ENCODE data around the gene SPTLC3.

The SPTLC3 gene

DNA sequence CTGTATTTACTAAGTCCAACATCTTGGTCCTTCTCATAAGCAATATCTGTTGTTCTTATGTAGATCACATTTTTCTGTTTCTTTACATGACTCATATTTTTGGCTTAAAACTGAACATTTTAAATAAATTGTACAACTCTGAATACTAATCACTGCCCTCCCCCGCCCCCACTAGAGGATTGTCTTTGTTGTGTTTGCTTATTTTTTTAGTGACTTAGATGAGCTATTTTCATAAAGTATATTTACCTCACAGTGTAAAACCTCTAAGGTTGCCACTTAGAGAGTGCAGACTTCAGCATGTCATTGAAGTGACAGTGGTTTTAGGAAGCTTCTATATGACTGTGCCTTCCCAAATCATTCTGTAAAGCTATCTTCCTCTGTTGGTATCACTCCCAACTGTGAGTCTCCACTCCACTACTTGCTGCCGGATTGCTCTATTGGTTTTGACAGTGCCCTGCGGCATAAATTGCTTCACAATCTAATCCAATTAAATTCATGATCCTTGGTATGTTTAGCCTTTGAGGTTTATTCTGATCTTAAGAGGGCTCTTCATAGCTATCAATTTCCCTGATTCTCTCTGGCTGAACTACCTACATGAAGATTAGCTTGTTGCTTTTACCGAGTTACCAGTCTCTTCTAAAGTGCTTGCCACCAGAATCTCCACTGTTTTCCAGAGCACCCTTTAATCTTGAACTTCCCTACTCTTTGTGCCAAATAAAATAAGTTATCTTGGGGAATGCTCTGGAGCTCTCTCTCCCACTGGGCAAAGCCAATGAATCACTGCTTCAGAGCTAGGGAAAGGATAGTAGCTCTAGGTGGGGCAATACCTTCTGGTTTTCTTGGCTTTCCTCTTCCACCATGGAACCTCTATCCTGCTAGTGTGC is 33.0 kb downstream of the SPTLC3 start:
- H3K79me2 ChIP-seq, result peaks cover 2% of the 10 kb centered on the region
- H3K36me3 ChIP-seq (ENCODE audit: control insufficient read depth, insufficient read depth, low read length), result no peaks in the 10 kb centered on the region
- no peak overlapping the region for H3K4me2 ChIP-seq (ENCODE audit: low read length)
- no peak overlapping the region for H3K27ac ChIP-seq
- no peaks in the 10 kb centered on the region for H3K9me3 ChIP-seq (ENCODE audit: control insufficient read depth, low read length)
- no peak overlapping the region for H3K9ac ChIP-seq
- no peak overlapping the region for H3K4me3 ChIP-seq (ENCODE audit: low read depth, low read length)
- no peak overlapping the region for H2AFZ ChIP-seq
- H3K4me1 ChIP-seq, result no peaks in the 10 kb centered on the region
- H3K27me3 ChIP-seq (ENCODE audit: control insufficient read depth, insufficient read depth, low read length), result no peaks in the 10 kb centered on the region
- TF ChIP-seq, protein P1, sequence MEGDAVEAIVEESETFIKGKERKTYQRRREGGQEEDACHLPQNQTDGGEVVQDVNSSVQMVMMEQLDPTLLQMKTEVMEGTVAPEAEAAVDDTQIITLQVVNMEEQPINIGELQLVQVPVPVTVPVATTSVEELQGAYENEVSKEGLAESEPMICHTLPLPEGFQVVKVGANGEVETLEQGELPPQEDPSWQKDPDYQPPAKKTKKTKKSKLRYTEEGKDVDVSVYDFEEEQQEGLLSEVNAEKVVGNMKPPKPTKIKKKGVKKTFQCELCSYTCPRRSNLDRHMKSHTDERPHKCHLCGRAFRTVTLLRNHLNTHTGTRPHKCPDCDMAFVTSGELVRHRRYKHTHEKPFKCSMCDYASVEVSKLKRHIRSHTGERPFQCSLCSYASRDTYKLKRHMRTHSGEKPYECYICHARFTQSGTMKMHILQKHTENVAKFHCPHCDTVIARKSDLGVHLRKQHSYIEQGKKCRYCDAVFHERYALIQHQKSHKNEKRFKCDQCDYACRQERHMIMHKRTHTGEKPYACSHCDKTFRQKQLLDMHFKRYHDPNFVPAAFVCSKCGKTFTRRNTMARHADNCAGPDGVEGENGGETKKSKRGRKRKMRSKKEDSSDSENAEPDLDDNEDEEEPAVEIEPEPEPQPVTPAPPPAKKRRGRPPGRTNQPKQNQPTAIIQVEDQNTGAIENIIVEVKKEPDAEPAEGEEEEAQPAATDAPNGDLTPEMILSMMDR (IDR thresholded peaks at IDR 0.05), result no peak

DNA sequence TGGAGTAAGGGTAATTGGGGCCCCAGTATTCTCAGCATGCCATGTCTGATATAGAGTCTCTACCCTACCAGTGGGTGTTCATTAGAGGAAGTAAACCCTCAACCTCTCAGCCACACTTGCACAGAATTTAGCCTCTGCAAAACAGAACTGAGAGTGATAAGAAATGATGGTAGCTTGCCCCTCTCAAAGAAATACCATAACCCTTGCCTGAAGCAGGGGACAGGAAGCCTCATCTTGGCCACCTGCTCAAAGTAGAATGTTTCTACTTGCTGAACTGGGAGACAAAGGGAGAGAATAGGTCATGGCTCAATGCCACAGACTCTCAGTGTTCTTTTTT is 33.7 kb downstream of the SPTLC3 start:
- no peaks in the 10 kb centered on the region for H3K36me3 ChIP-seq (ENCODE audit: control insufficient read depth, insufficient read depth, low read length)
- no peaks in the 10 kb centered on the region for H3K9me3 ChIP-seq (ENCODE audit: control insufficient read depth, low read length)
- no peak overlapping the region for H2AFZ ChIP-seq
- H3K27me3 ChIP-seq (ENCODE audit: control insufficient read depth, insufficient read depth, low read length), result no peaks in the 10 kb centered on the region
- no peak overlapping the region for H3K4me2 ChIP-seq (ENCODE audit: low read length)
- peaks cover 2% of the 10 kb centered on the region for H3K79me2 ChIP-seq
- H3K9ac ChIP-seq, result no peak overlapping the region
- H3K4me3 ChIP-seq (ENCODE audit: low read depth, low read length), result no peak overlapping the region
- TF ChIP-seq, protein P1 (IDR thresholded peaks at IDR 0.05), result no peak
- H3K4me1 ChIP-seq, result no peaks in the 10 kb centered on the region
- no peak overlapping the region for H3K27ac ChIP-seq

DNA sequence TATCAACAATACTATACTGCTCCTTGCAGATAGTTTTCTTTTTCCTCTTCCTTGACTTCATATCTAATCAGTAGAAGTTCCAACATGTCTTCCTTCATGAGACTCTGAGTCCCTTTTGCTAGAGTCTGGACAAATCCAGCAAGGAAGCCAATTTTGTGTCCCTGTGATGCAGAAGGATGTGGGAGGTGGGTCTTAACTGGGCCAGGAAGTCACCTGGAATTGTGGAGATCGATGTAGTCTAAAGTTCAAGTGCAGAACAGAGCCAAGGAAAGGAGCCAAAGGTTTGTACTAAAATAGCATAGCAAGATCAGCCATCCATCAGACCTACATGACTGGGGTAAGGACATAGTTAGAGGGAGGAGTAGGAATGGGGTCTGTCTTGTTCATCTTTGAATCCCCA is 37.6 kb downstream of the SPTLC3 start:
- no peak overlapping the region for H3K9ac ChIP-seq
- H3K4me2 ChIP-seq (ENCODE audit: low read length), result no peak overlapping the region
- no peak overlapping the region for H2AFZ ChIP-seq
- H3K36me3 ChIP-seq (ENCODE audit: control insufficient read depth, insufficient read depth, low read length), result no peaks in the 10 kb centered on the region
- H3K4me1 ChIP-seq, result no peaks in the 10 kb centered on the region
- no peaks in the 10 kb centered on the region for H3K27me3 ChIP-seq (ENCODE audit: control insufficient read depth, insufficient read depth, low read length)
- H3K9me3 ChIP-seq (ENCODE audit: control insufficient read depth, low read length), result no peaks in the 10 kb centered on the region
- H3K79me2 ChIP-seq, result no peaks in the 10 kb centered on the region
- TF ChIP-seq, protein P1 (IDR thresholded peaks at IDR 0.05), result no peak
- H3K27ac ChIP-seq, result no peak overlapping the region
- H3K4me3 ChIP-seq (ENCODE audit: low read depth, low read length), result no peak overlapping the region

- Histone ChIP-seq H3K36me3 (ENCODE audit: control insufficient read depth, insufficient read depth, low read length) (no peaks in the 10 kb centered on the region), H3K4me2 (ENCODE audit: low read length) (no peak overlapping the region), H3K27ac (no peak overlapping the region), H3K9me3 (ENCODE audit: control insufficient read depth, low read length) (no peaks in the 10 kb centered on the region), H3K27me3 (ENCODE audit: control insufficient read depth, insufficient read depth, low read length) (no peaks in the 10 kb centered on the region), H3K79me2 (no peaks in the 10 kb centered on the region), H2AFZ (no peak overlapping the region), H3K4me3 (ENCODE audit: low read depth, low read length) (no peak overlapping the region), H3K4me1 (no peaks in the 10 kb centered on the region), H3K9ac (no peak overlapping the region)
- TF ChIP-seq, protein P1 (IDR thresholded peaks at IDR 0.05), result no peak
These were observed 45.2 kb downstream of the SPTLC3 start for GRCh38 chr20:13054011-13054410.
